ENCODE data around the gene GOLGA5.

GOLGA5 gene

DNA sequence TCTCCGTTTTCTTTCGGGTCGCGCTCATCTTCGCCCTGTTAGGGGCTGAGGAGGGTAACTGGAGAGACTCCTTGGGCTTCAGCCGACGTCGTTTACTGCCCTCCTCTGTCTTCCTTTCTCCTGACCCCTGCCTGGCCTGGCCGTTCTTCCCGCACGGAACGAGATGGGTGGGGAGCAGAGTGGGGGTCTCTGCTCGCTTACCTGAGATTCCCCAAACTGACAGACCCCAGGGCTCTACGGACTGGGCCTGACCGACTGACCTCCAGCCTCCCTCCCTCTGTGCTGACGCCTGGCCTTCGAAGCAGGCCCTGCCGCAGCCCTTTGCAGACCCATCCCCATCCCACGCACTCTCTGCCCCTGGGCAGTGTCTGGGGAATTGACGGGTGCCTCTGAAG lies 439 bp downstream of the GOLGA5 start:
- TF ChIP-seq, protein P1, sequence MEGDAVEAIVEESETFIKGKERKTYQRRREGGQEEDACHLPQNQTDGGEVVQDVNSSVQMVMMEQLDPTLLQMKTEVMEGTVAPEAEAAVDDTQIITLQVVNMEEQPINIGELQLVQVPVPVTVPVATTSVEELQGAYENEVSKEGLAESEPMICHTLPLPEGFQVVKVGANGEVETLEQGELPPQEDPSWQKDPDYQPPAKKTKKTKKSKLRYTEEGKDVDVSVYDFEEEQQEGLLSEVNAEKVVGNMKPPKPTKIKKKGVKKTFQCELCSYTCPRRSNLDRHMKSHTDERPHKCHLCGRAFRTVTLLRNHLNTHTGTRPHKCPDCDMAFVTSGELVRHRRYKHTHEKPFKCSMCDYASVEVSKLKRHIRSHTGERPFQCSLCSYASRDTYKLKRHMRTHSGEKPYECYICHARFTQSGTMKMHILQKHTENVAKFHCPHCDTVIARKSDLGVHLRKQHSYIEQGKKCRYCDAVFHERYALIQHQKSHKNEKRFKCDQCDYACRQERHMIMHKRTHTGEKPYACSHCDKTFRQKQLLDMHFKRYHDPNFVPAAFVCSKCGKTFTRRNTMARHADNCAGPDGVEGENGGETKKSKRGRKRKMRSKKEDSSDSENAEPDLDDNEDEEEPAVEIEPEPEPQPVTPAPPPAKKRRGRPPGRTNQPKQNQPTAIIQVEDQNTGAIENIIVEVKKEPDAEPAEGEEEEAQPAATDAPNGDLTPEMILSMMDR (IDR thresholded peaks at IDR 0.05; ENCODE audit: low read length, missing control alignments), result no peak
- DNase-seq (ENCODE audit: low read depth), result no peak
- H3K4me3 ChIP-seq (replicated peaks; ENCODE audit: low read depth, low read length), result peak overlapping the region; percentile 99

DNA sequence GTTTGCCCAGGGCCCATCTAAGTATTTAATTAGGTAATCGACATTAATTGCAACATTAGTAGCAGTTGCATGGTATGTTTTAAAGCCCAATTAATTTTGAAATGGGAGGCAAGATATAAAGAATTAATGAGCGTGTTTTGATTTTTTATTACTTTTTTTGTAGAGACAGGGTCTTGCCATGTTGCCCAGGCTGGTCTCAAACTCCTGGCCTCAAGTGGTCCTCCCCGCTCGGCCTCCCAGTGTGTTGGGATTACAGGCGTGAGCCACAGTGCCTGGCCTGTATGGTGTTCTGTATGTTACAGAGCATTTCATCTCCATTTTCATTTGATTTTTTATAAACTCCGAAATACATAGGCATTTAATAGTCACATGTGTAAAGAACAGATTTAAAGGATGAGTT lies 856 bp downstream of the GOLGA5 start:
- DNase-seq (ENCODE audit: low read depth), result no peak
- TF ChIP-seq, protein P1 (IDR thresholded peaks at IDR 0.05; ENCODE audit: low read length, missing control alignments), result no peak
- peak overlapping the region; percentile 99 for H3K4me3 ChIP-seq (replicated peaks; ENCODE audit: low read depth, low read length)

DNA sequence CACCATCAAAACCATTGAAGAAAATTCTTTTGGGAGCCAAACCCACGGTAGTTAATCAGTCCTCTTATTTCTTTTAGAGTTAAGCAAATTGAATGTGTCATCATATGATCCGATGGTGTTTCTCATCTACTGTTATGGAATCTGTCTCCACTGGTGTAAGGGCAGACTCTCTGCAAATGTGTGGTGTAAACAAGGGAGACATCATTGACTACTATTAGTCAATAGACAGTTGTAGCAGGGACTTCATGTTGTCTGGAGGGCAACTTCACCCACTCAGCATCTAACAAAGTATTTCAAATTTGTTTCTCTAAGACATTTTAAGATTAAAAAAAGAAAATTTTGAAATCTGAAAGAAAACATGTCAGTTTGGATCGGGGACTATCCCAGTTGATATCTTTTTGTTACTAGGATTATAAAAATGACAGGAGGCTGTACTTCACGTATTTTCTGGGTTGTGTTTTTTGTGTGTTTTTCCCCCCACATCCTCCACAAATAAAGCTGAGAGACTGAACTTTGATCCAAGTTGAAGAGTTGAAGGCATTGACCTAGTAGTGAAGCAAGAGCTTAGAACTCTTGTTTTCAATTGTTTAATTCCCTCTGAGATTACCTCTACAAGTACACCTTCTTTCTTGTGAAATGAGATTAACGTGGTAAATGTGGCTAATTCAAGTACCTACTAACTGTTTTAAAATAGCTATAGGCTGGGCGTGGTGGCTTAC lies 4.0 kb downstream of the GOLGA5 start:
- TF ChIP-seq, protein P1 (IDR thresholded peaks at IDR 0.05; ENCODE audit: low read length, missing control alignments), result no peak
- DNase-seq (ENCODE audit: low read depth), result no peak
- H3K4me3 ChIP-seq (replicated peaks; ENCODE audit: low read depth, low read length), result no peak overlapping the region

DNA sequence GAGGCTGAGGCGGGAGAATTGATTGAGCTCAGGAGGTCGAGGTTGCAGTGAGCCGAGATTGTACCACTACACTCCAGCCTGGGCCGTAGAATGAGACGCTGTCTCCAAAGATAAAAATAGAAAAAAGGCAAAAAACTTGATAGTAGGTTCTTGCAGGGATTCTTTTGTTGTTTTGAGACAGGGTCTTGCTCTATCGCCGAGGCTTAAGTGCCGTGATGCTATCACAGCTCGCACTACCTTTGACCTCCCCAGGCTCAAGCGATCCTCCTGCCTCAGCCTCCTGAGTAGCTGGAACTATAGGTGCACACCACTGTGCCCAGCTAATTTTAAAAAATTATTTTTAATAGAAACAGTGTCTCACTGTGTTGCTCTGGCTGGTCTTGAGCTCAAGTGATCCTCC lies 4.7 kb downstream of the GOLGA5 start:
- TF ChIP-seq, protein P1 (IDR thresholded peaks at IDR 0.05; ENCODE audit: low read length, missing control alignments), result no peak
- H3K4me3 ChIP-seq (replicated peaks; ENCODE audit: low read depth, low read length), result no peak overlapping the region
- DNase-seq (ENCODE audit: low read depth), result no peak

DNA sequence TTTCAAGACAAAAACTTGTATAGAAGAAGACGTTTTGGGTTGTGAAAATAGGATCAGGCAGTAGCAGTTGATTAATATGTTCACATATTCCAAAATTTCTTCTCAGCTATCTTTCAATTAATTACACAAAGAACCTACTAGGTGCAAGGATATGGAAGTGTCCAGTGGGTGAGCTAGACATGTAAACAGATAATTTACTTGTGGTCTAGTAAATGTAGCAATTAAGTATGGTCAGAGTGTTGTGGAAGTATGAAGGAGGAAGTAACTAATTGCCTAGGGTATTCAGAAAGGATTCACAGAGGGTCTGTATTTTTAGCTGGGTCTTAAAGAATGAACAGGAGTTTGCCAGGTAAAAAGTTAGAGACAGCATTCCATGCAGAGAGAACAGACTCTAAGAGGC lies 5.9 kb downstream of the GOLGA5 start:
- no peak overlapping the region for H3K4me3 ChIP-seq (replicated peaks; ENCODE audit: low read depth, low read length)
- no peak for DNase-seq (ENCODE audit: low read depth)
- TF ChIP-seq, protein P1 (IDR thresholded peaks at IDR 0.05; ENCODE audit: low read length, missing control alignments), result no peak

DNA sequence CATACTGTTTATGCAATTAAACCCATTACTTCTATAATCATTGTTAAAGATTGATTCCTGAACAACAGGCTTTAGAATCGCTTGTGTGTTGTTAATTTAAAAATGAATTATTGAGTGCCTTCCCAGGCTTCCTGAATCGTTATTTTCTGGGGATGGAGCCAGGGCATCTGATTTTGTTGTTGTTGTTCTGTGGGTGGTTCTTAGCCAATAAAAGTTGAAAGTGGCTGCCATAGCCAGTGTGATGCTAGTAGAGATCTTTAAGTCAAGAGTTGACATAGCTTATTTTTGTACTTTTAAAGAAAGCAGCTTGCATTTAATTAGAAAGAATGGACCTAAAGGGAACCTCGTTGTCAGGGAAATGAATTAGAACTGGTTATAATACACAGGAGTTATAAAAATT lies 6.4 kb downstream of the GOLGA5 start:
- TF ChIP-seq, protein P1 (IDR thresholded peaks at IDR 0.05; ENCODE audit: low read length, missing control alignments), result no peak
- DNase-seq (ENCODE audit: low read depth), result no peak
- no peak overlapping the region for H3K4me3 ChIP-seq (replicated peaks; ENCODE audit: low read depth, low read length)

DNA sequence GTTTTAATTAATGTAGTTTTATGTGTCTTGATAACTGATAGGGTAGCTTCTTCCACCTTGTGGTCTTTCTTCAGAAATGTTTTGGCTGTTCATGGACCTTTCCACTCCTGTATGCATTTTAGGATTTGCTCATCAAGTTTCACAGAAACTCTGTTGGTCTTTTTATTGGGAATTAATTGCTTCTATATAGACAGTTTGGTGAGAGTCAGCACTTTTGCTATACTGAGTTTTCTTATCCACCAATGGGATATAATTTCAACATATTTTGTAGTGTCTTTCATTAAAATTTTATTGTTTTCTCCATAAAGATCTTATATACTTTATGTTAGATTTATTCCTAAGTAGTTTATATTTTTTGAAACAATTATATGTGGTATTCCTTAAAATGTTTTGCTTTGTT lies 7.8 kb downstream of the GOLGA5 start:
- H3K4me3 ChIP-seq (replicated peaks; ENCODE audit: low read depth, low read length), result no peak overlapping the region
- TF ChIP-seq, protein P1 (IDR thresholded peaks at IDR 0.05; ENCODE audit: low read length, missing control alignments), result no peak
- no peak for DNase-seq (ENCODE audit: low read depth)

Measured in fibroblast of pulmonary artery (primary cell).